Posterior vena cava (tissue), 2 donors: ENCODE data around the gene GMCL1. TPM values are rescaled to one million over a fixed set of nuclear protein-coding genes. Genes with fewer than 3 reads are reported as not detected.
A peak's percentile ranks its signal among the peaks of the same experiment; 100 is the strongest.

ENCODE experiments used
- DNase-seq: peaks from one replicate; pipeline ENCODE4 v3.0.0-alpha.2; 2020; ENCODE audit warnings: low spot score
- intact Hi-C, 2 donors: fragments of 100-400 bp; cut with DNase I; formaldehyde crosslinking; loops; one replicate each; pipeline versions ENCODE4 v1.14.1 to v1.14.2; 2022 to 2023
- total RNA-seq, 2 donors: library from RNA; stranded (reverse); fragmentation: NEBNext Ultra II Directional; extraction: Animal tissue kit (Norgen Biotek cat#: 25700); gene quantifications; one replicate each; pipeline ENCODE4 v1.2.1, GENCODE V29; 2021
- donor health status: DM: yes; HTN: yes; CAD: no.
- donor health status: DM: yes; HTN: yes; CAD: no.

Gene GMCL1
- total RNA-seq, 2 donors from 2014 or later = 10.4 to 11.5 TPM

DNA sequence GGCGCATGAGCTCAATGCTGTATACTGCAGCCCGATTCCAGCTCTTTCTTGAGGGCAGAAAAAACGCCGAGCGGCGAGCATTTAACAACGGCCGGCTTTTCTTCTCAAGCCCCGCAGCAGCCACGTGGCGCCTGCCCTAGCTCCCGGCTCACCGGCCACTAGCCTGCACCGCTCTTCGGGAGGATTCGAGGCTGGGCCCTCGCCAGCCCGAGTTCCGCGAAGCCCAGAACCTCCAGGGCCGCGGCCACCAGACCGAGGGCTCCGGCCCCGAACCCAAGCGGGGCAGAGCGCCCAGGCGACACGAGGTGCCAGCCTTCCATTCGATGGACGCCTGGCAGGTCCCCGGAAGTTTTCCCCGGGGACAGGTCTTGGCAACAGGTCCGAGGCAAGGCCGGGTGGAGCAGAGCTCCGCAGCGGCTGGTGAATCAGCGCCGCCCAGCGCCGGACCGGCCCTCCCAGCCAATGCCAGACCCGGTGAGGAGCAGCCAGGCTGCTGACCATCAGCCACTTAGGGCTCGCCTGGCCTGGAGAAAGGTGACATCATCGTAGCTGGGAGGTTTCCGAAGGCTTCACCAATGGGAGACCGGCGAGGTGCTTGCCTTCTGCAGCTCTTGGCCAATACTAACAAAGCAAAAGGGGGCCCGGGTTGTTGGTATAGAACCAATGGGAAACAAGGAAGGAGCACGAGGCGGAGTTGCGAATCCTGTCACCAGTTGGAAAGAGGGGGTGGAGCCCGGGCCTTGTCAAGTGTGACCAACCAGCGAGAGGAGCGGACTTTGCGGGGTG is 84.9 kb downstream of the GMCL1 start:
- peak; percentile 99 for DNase-seq
- intact Hi-C loops = loop anchor here in 1 of 2 donors (5.0 to 10.0 kb wide), 3 partner anchors 170 to 388 kb away; partner anchors contain the start of genes FAM136A and PCBP1

DNA sequence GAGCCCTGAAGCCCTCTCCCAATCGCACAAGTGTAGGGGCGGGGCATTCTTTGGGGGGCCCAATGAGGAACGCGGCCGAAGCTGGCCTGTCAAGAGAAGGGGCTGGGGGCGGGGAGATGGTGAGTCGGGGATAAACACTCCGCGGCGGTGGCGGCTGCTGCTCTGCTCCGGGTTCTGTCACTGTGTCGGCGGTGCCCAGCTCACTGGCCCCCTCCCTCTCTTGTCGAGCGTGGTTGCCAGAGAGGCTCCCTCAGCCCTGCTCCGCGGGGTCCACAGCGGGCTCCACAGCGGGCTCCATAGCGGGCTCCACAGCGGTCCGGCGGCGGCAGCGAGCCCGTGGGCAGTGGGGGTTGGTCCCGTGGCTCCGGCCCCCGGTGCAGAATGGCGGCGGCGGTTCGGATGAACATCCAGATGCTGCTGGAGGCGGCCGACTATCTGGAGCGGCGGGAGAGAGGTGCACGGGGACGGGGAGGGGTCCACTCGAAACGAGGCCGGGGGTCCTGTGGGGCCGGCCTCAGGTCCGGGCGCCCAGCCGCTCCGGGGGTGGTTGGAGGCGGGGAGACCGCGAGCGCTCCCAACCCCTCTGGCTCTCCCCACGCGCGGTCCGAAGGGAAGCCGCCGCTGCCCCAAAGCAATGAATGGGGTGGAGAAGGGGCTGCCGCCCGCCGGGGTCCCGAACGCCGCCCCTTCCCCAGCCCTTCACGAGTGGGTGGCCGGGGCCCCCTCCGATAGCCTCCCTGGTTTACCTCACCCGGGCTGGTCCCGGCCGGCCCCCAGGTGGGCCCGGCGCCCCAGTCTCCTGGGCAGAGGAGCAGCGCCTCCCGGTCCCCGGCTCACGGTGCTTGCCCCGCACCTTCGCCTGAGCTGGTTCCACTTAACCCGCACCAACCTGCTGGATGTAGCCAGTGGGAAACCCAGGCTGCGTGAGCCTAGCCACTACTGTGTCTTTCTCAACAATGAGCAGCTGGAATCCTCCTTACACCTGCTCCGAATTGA is 85.8 kb downstream of the GMCL1 start, which contains the start of gene MXD1:
Gene MXD1, plus strand, starts transcription at position 160 of the 996 bp plus-strand sequence. Its CDS starts 222 bp downstream, at position 382.
- intact Hi-C loops = loop anchor here in 1 of 2 donors (5.0 to 10.0 kb wide), 3 partner anchors 170 to 387 kb away; partner anchors contain the start of genes FAM136A and PCBP1

GRCh38 chr2:69916106-69916505 is 86.6 kb downstream of the GMCL1 start:
- DNase-seq = no peak
- intact Hi-C loops = loop anchor here in 1 of 2 donors (10.0 kb wide), 1 partner anchor 169 kb away; the partner anchor contains the start of gene PCBP1

More for the DNA sequence above, 85.8 kb downstream of the GMCL1 start, which contains the start of gene MXD1:
- DNase-seq = peak; percentile 100

DNA sequence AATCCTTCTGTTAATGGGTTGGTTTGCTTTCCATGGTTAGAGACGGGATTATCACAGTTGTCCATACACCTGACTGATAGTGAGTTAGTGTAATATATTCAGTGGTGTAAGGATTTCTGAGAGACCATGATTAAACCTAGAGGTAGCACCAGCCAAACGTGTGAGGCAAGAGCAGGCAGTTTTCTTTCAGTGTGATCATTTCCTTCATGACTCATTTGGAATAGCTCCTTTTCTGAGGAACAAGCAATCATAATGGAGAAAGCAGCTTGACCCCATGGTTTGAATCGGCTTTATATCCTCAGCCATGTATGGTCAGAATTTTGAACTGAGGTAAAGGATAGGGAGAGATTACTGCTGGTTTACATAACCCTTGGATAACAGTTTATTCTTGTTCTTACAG is 88.4 kb downstream of the GMCL1 start:
- intact Hi-C loops = loop anchor here in 1 of 2 donors (10.0 kb wide), 1 partner anchor 167 kb away; the partner anchor contains the start of gene PCBP1

GRCh38 chr2:69918401-69918800 is 88.9 kb downstream of the GMCL1 start:
- DNase-seq = no peak
- intact Hi-C loops = loop anchor here in 1 of 2 donors (10.0 kb wide), 1 partner anchor 166 kb away; the partner anchor contains the start of gene PCBP1

More for the DNA sequence above, 88.4 kb downstream of the GMCL1 start:
- DNase-seq = no peak

DNA sequence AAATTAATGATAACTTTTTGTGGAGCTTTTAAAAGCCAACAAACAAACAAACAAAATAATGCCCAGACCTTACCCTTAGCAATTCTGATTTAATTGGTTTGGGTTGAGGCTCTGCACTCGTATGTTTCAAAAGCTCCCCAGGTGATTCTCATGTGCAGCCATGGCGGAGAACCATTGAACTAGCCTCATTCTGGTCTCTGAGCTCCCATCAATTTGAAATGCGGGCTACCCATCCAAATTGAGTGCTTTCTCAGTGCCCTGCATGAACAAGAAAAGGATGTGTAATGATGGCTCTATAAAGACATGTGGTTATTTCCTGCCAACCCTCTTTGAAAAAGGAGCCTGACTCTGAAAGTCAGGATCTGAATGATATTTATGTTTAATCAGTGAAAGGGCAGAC is 93.7 kb downstream of the GMCL1 start:
- DNase-seq = no peak
- intact Hi-C loops = no loop called here

- intact Hi-C loops = no loop called here
These were observed 97.5 kb downstream of the GMCL1 start for GRCh38 chr2:69926849-69927515.

More at GRCh38 chr2:69926849-69927515, 97.5 kb downstream of the GMCL1 start:
- no peak for DNase-seq

Other genes starting within 250 kb of the GMCL1 start
- 10 to 100 TPM; 63.0 to 67.0 TPM for gene AAK1, start 185.9 kb upstream of the GMCL1 start, total RNA-seq
- 10 to 100 TPM; 90.8 to 92.2 TPM for gene ANXA4, start 87.5 kb upstream of the GMCL1 start, total RNA-seq
- 10 to 100 TPM; 35.9 to 47.3 TPM for gene SNRNP27, start 64.3 kb downstream of the GMCL1 start, total RNA-seq
- 10 to 100 TPM; 14.9 to 20.7 TPM for gene MXD1, start 85.4 kb downstream of the GMCL1 start, total RNA-seq
- gene ASPRV1, start 132.0 kb downstream of the GMCL1 start, total RNA-seq = 1 to 10 TPM in 1 of 2 donors, under 1 TPM in 1; 1.00 to 1.7 TPM